Stimulated activated memory B cell treated with anti-CD40 and anti-IgM and Interleukin-4, amounts not matched to agents 10 μg/mL and 1 μg/mL and 100 μg/mL, for 72 hours (primary cell): Measurements from ENCODE around the gene MPI.

ENCODE experiments used
- ATAC-seq: fragments of 150-1000 bp; cut with Tn5 transposase; 2 replicates; pipeline ENCODE4 v1.10.0; 2021
- H3K27ac Mint-ChIP-seq: one replicate; pipeline ENCODE4 v1.8.0; 2022; ENCODE audit warnings: mild to moderate bottlenecking, mixed read lengths
- H3K27me3 Mint-ChIP-seq: one replicate; pipeline ENCODE4 v1.8.0; 2022; ENCODE audit warnings: mixed read lengths
- H3K36me3 Mint-ChIP-seq: one replicate; pipeline ENCODE4 v1.8.0; 2022; ENCODE audit warnings: mixed read lengths
- H3K4me1 Mint-ChIP-seq: one replicate; pipeline ENCODE4 v1.8.0; 2022; ENCODE audit warnings: mixed read lengths
- H3K4me3 Mint-ChIP-seq: one replicate; pipeline ENCODE4 v1.8.0; 2022; ENCODE audit warnings: mild to moderate bottlenecking, moderate library complexity, mixed read lengths
- H3K9me3 Mint-ChIP-seq: one replicate; pipeline ENCODE4 v1.8.0; 2022; ENCODE audit warnings: mixed read lengths

MPI gene

GRCh38 chr15:74889883-74890664, at the start of gene MPI:
MPI (plus strand) TSS chr15:74890042; CDS start chr15:74890074, 32 bp downstream.
- Mint-ChIP-seq H3K4me1 (peaks cover 36% of the 10 kb centered on the region), H3K36me3 (peaks cover 18% of the 10 kb centered on the region), H3K4me3 (peak within 1 kb of the TSS; percentile 88), H3K27ac (peak within 1 kb of the TSS; percentile 91), H3K27me3 (no peaks in the 10 kb centered on the region), H3K9me3 (no peaks in the 10 kb centered on the region)
- ATAC-seq, result peak; percentile 99

DNA sequence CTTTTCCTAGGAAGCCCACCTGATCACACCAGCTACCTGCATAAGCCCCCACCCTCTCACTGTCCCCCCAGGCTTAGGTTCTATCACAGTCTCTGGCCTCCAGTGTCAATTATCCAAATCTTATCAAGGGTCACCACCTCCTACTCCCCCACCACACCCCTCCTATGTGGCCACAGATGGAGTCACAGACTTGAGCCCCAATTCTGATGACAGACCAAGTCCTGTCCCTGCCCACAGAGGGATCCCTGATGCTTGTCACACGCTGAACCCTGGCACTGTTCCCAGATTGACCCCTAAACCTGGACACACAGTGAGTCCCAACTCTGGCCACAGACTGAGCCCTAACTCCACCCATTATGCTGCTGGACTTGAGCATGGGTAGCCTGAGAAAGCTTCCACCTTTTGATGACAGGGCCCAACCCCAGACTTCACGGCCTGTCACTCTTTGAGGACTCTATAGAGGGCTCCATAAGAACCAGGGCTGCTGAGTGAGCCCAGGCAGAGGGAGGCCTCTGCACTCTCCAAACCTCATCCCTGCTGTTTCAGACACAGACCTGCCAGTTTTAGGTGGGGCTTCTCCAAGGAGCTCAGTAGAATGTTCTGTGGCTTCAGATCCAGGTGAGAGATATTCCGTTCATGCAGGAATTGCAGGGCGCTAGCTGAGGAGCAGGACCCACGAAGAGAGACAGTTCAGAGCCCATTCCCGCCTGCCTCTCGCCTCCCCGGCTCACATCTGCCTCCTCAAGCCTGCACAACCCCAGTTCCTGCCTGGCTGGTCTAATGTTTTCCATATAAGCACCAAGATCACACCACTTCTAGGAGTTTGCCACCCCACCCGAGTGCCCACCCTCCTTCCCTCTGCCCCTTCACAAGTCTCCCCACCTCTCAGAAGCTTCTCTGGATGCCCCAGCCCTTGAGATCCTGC, 48.7 kb upstream of the MPI start:
- H3K36me3 Mint-ChIP-seq, result peaks cover 26% of the 10 kb centered on the region
- peaks cover 56% of the 10 kb centered on the region for H3K4me1 Mint-ChIP-seq
- no peak for ATAC-seq
- no peaks in the 10 kb centered on the region for H3K27me3 Mint-ChIP-seq
- H3K9me3 Mint-ChIP-seq, result no peaks in the 10 kb centered on the region
- no peak overlapping the region for H3K4me3 Mint-ChIP-seq
- peak overlapping the region; percentile 31 for H3K27ac Mint-ChIP-seq

DNA sequence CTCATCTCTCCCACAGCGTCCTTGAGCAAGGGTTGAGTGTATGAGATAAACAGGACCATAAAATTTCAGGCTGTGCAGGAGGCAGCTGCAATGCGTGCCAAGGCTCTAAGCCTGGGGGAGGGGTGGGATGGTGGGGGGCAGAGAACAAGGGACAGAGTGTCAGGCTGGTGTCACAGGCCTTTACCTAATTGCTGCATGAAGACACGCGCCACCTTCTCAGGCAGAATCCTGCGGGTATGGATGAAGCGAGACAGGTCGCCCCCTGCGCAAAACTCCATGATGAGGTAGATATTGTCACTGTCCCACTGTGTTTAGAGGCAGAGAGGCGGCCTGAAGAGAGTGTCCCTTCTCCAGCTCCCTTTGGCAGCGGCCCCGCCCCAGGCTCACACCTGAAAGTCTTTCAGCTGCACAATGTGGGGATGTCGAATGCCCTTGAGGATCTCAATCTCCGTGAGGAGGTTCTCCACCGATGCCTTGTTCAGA, 47.9 kb upstream of the MPI start:
- H3K4me1 Mint-ChIP-seq, result peaks cover 56% of the 10 kb centered on the region
- H3K27ac Mint-ChIP-seq, result peak overlapping the region; percentile 90
- H3K27me3 Mint-ChIP-seq, result no peaks in the 10 kb centered on the region
- H3K36me3 Mint-ChIP-seq, result peaks cover 17% of the 10 kb centered on the region
- no peaks in the 10 kb centered on the region for H3K9me3 Mint-ChIP-seq
- ATAC-seq, result no peak
- H3K4me3 Mint-ChIP-seq, result peak overlapping the region; percentile 93

DNA sequence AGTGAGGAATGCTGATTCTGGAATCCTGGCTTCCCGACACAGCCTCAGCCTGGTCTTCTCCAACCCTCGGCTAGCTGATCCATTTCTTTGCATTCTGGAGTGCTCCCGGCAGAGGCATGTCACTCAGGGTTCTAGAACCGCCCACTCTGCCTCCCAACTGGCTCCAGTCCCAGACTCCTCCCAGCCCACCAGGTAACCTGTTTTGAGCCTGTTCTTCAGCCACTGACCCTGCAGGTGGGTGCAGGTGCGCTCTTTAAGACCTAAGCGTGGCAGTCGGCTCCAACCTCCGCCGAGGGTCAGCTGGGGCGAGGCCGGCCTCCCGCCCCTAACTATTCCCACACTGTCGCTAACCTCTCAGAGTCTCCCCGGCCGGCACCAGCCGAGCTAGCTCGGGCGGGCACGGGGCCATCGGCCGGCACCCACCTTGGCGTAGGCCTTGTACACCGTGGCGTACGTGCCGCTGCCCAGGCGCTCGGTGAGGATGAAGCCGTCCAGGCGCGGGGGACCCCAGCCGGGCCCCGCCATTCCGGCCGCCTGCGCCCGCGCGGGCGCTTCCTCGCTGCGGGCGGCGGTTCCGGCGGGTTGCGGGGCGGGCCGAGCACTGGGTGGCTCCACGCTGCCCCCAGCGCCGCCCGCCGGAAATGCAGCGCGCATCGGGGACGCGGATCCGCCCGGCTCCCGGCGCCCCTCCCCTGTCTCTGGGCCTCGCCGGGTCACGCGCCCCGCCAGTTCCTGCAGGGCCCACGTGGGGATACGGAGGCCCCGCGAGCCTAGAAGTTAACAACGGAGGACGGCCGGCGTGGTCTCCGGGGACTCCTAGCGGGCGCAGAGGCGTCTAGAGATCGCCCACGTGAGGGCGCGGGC, 47.0 kb upstream of the MPI start, which contains the start of gene ULK3:
ULK3 (minus strand) TSS at position 576 of the 864 bp plus-strand sequence; CDS start at position 525, 51 bp downstream.
- Mint-ChIP-seq H3K27me3 (no peaks in the 10 kb centered on the region), H3K4me1 (peaks cover 62% of the 10 kb centered on the region), H3K36me3 (peaks cover 15% of the 10 kb centered on the region), H3K9me3 (no peaks in the 10 kb centered on the region), H3K4me3 (peak within 1 kb of the TSS; percentile 93), H3K27ac (peak within 1 kb of the TSS; percentile 90)
- ATAC-seq, result peak; percentile 93

- no peak for ATAC-seq
- H3K9me3 Mint-ChIP-seq, result no peaks in the 10 kb centered on the region
- no peaks in the 10 kb centered on the region for H3K27me3 Mint-ChIP-seq
- peaks cover 21% of the 10 kb centered on the region for H3K36me3 Mint-ChIP-seq
- H3K4me3 Mint-ChIP-seq, result peak overlapping the region; percentile 93
- H3K4me1 Mint-ChIP-seq, result peaks cover 68% of the 10 kb centered on the region
- peak overlapping the region; percentile 90 for H3K27ac Mint-ChIP-seq
Measured at GRCh38 chr15:74843445-74843828, 46.4 kb upstream of the MPI start.

GRCh38 chr15:74843891-74844299, 45.9 kb upstream of the MPI start:
- Mint-ChIP-seq H3K4me1 (peaks cover 66% of the 10 kb centered on the region), H3K27me3 (no peaks in the 10 kb centered on the region), H3K36me3 (peaks cover 23% of the 10 kb centered on the region), H3K9me3 (no peaks in the 10 kb centered on the region), H3K27ac (peak overlapping the region; percentile 90), H3K4me3 (peak overlapping the region; percentile 76)
- ATAC-seq, result no peak

- peaks cover 23% of the 10 kb centered on the region for H3K36me3 Mint-ChIP-seq
- H3K4me1 Mint-ChIP-seq, result peaks cover 65% of the 10 kb centered on the region
- no peaks in the 10 kb centered on the region for H3K27me3 Mint-ChIP-seq
- peak overlapping the region; percentile 90 for H3K27ac Mint-ChIP-seq
- no peaks in the 10 kb centered on the region for H3K9me3 Mint-ChIP-seq
- H3K4me3 Mint-ChIP-seq, result peak overlapping the region; percentile 76
- ATAC-seq, result no peak
Measured at GRCh38 chr15:74844319-74845207, 45.3 kb upstream of the MPI start.

- ATAC-seq, result peak; percentile 35
- Mint-ChIP-seq H3K4me3 (no peak overlapping the region), H3K36me3 (peaks cover 28% of the 10 kb centered on the region), H3K9me3 (no peaks in the 10 kb centered on the region), H3K27ac (peak overlapping the region; percentile 90), H3K4me1 (peaks cover 71% of the 10 kb centered on the region), H3K27me3 (no peaks in the 10 kb centered on the region)
Measured at GRCh38 chr15:74845208-74845568, 44.7 kb upstream of the MPI start.

GRCh38 chr15:74845581-74845980, 44.3 kb upstream of the MPI start:
- no peaks in the 10 kb centered on the region for H3K9me3 Mint-ChIP-seq
- peaks cover 71% of the 10 kb centered on the region for H3K4me1 Mint-ChIP-seq
- ATAC-seq, result no peak
- no peak overlapping the region for H3K4me3 Mint-ChIP-seq
- H3K27ac Mint-ChIP-seq, result peak overlapping the region; percentile 90
- H3K27me3 Mint-ChIP-seq, result no peaks in the 10 kb centered on the region
- peaks cover 32% of the 10 kb centered on the region for H3K36me3 Mint-ChIP-seq

DNA sequence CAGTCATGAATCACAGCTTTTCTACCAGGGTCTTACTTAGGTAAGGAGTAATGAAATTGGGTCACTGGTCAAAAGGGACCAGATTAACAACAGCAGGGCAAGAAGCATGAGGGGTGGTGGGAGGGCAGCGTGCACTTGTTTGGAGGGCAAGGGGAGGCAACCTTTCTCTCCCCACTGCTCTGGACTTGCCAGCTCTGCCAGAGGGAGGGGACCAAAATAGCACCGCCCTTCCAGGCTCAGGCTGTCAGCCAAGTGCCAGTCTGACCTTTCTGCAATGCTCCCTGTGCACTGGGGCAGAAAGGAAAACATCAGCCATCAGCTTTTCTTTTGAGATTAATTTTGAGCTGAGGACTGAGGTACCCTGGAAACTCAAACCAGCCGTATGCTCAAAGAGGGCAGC, 42.4 kb upstream of the MPI start:
- H3K4me1 Mint-ChIP-seq, result peaks cover 58% of the 10 kb centered on the region
- no peaks in the 10 kb centered on the region for H3K9me3 Mint-ChIP-seq
- H3K27me3 Mint-ChIP-seq, result no peaks in the 10 kb centered on the region
- H3K4me3 Mint-ChIP-seq, result no peak overlapping the region
- H3K27ac Mint-ChIP-seq, result peak overlapping the region; percentile 54
- no peak for ATAC-seq
- peaks cover 46% of the 10 kb centered on the region for H3K36me3 Mint-ChIP-seq

- no peak for ATAC-seq
- Mint-ChIP-seq H3K36me3 (peaks cover 54% of the 10 kb centered on the region), H3K4me3 (no peak overlapping the region), H3K27me3 (no peaks in the 10 kb centered on the region), H3K9me3 (no peaks in the 10 kb centered on the region), H3K27ac (no peak overlapping the region), H3K4me1 (peaks cover 45% of the 10 kb centered on the region)
Measured at GRCh38 chr15:74850393-74850792, 39.4 kb upstream of the MPI start.

GRCh38 chr15:74851960-74852359, 37.9 kb upstream of the MPI start:
- Mint-ChIP-seq H3K4me3 (no peak overlapping the region), H3K36me3 (peaks cover 54% of the 10 kb centered on the region), H3K4me1 (peaks cover 52% of the 10 kb centered on the region), H3K9me3 (no peaks in the 10 kb centered on the region), H3K27ac (peak overlapping the region; percentile 65), H3K27me3 (no peaks in the 10 kb centered on the region)
- no peak for ATAC-seq

GRCh38 chr15:74854453-74855022, 35.3 kb upstream of the MPI start:
- H3K27ac Mint-ChIP-seq, result peak overlapping the region; percentile 23
- peaks cover 41% of the 10 kb centered on the region for H3K36me3 Mint-ChIP-seq
- no peak overlapping the region for H3K4me3 Mint-ChIP-seq
- H3K9me3 Mint-ChIP-seq, result no peaks in the 10 kb centered on the region
- H3K27me3 Mint-ChIP-seq, result no peaks in the 10 kb centered on the region
- no peak for ATAC-seq
- H3K4me1 Mint-ChIP-seq, result peaks cover 62% of the 10 kb centered on the region
